Fibroblast of lung (primary cell): Measurements from ENCODE around the gene ARSG.

Experiments
- CTCF ChIP-seq, 2 donors: IDR thresholded peaks in 1 of 2; conservative IDR thresholded peaks in 1 of 2; 1 replicate in 1 of 2; 2 replicates in 1 of 2; pipeline ENCODE4 v1.5.1; 2011 to 2012; ENCODE audit warnings: low read length in 2 of 2, control low read depth in 1 of 2, inconsistent platforms in 1 of 2, low read depth in 1 of 2, mild to moderate bottlenecking in 1 of 2
- EZH2 ChIP-seq: IDR thresholded peaks from 2 replicates; pipeline ENCODE4 v1.5.1; 2012; ENCODE audit warnings: low read length, control low read depth, mild to moderate bottlenecking; ENCODE audit errors: missing control alignments

- TF ChIP-seq CTCF (conservative IDR thresholded peaks at IDR 0.05 in 1 of 2, IDR thresholded peaks at IDR 0.05 in 1 of 2; ENCODE audit: low read depth in 1 of 2, low read length in 2 of 2) = no peak
- TF ChIP-seq EZH2 = no peak
Measured at GRCh38 chr17:68290268-68290954, 884 bp upstream of the ARSG start.
